GM18907 (cell line): ENCODE measurements around the gene RASSF1.

Experiments used
- ATAC-seq: cut with Tn5 transposase; IDR thresholded peaks from one replicate; pipeline ENCODE4 v1.9.1; 2021; ENCODE audit warnings: mild to moderate bottlenecking, moderate library complexity; ENCODE audit not compliant: unreplicated experiment

Gene RASSF1

GRCh38 chr3:50303013-50303815, 37.4 kb downstream of the RASSF1 start, which contains the start of gene HYAL1:
HYAL1 (minus strand) TSS chr3:50303574; CDS start chr3:50302956, 618 bp downstream.
- ATAC-seq: no peak

DNA sequence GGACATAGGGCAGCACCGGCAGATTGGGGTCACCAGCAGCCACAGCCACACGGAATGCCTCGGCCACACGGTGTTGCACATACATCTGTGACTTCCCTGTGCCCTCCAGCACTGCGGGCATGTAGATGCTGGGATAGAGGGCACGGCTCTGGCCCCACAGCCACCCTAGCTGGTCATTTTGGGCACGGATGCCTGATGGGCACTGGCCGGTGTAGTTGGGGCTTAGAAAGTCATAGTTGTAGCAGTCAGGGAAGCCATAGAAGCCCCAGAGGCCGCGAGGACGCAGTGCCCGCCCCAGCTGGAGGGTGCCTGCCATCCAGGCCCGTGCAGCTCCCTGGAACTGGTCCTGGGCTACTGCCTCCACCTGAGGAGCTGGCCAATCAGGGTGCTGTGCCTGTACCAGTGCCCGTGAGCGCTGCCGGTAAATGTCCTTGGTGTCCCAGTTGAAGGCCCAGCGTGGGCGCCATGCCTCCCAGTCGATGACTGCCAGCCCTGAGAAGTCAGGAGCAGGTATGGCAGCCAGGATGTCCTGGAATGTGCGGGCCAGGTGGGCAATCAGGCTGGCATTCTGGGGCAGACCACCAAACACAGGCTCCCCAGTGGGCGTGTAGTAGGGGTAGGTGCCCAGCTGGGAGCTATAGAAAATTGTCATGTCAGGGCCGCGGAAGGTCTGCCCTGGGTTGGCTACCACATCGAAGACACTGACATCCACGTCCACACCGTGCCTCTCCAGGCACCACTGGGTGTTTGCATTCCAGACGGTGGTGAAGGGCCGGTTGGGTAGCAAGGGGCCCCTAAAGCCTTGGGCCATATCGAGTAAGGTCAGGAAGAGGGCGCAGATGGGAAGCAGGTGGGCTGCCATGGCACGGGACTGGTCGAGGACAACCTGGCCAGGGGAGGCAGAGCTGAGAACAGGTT, 38.3 kb downstream of the RASSF1 start:
- ATAC-seq: no peak

DNA sequence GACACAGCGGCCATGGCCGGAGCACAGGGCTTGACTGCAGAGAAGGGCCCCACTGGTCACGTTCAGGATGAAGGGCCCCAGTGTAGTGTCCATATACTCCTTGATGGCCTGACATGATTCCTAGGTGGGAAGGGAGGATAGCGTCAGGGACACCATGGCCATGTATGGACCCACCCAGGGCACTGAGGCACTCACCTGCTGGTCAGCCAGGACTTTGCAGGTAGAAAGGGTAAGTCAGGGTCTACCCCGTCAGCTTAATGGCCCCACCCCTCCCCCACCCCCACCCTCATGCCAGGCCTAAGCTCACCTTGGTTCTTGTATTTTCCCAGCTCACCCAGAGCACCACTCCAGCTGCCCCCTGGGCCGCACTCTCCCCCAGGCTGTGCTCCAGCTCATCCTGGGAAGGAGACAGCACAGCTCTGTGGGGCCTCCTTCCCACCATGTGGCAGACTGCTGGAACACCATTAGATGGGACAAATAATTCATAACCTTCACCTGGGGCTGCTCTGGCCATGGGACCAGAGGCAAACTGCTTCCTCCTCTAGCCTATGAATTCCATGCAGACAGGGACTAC, 39.9 kb downstream of the RASSF1 start:
- no peak for ATAC-seq

GRCh38 chr3:50299929-50300680, 40.5 kb downstream of the RASSF1 start:
- ATAC-seq: no peak

- no peak for ATAC-seq
Measured at GRCh38 chr3:50299638-50299928, 41.1 kb downstream of the RASSF1 start.

- ATAC-seq: peak; percentile 81
Measured at GRCh38 chr3:50298836-50299637, 41.6 kb downstream of the RASSF1 start, which contains the start of the genes HYAL3 and NAA80. HYAL3 (minus strand) TSS chr3:50299405; CDS start chr3:50295602, 3,803 bp downstream. NAA80 (minus strand) TSS chr3:50299405; CDS start chr3:50297463, 1,942 bp downstream.

DNA sequence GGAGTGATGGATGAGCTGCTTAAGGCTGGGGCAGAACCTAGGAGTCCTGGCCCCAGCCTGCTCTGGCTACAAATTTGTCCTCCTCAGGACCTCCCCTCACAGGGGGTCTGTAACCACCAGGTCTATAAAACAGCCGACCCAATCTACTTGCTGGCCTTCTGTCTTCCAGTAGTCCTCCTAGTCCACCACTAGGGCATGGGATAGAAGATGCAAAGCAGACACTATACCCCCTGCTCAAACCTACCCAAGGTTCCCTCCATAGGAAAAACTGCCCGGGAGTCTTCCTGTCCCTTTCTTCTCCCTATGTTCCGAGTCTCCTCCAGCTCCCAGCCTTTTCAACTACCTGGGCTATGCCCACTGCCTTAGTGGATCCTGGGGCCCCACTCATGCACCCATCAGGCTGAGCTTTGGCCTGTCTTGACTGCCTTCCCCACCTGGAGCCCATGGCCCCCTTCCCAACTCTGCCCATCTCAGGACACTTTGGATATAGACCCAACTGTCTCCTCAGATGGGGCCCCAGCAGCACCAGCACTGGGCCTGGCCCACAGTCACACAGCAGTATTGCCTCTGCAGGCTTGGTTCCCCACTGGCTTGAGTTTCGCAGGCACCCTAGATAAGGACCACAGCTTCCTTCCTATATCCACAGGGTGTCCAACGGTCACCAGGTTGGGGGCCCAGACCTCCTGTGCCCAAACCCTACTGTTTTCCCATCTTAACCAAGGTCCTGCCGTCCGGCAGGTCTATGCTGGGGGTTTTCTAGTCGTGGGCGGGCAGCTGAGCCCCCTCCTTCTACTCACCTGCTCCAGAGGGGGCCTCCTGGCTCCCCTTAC, 42.5 kb downstream of the RASSF1 start:
- ATAC-seq: no peak

- ATAC-seq: no peak
Measured at GRCh38 chr3:50297384-50297775, 43.3 kb downstream of the RASSF1 start.

GRCh38 chr3:50296721-50297383, 43.8 kb downstream of the RASSF1 start:
- ATAC-seq: no peak

DNA sequence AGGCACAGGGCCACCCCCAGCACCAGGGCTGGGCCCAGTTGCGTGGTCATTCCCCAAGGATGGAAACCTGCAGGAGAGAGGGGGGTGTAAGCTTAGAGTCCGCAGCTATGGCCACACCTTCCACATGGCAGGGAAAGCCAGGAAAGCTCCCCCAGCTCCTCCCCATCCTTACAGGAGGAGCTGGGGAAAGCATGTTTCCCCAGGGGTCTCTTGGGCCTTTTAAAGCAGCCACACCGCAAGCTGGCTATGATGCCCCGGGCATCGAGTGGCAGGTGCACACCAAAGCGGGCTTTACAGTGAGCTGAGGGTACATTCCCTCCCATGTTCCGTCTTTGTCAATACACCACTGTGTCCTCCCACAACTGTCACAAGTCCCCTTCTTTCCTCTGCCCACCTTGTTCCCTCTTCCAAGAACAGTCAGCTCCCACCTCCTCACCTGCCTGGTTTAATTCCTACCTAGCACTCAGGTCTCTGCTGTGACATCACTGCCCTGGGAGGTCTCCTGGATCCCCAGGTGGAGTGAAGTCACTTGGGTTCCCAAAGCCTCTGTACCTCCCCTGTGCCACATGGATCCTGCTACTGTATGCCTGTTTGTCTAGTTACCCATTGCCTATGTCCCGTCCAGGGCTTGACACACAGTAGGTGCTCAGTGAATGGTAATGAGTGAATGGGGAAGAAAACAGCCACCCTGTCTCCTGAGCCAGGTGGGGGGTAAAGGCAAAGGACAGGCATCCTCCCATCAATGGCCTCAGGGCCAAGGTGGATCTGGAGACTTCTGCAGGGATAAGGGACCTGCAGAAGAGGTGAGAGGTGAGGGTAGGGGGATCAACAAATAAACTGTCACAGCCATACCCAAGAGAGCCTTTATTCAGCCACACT, 44.8 kb downstream of the RASSF1 start:
- ATAC-seq: no peak

- no peak for ATAC-seq
Measured at GRCh38 chr3:50294492-50295403, 45.9 kb downstream of the RASSF1 start.

DNA sequence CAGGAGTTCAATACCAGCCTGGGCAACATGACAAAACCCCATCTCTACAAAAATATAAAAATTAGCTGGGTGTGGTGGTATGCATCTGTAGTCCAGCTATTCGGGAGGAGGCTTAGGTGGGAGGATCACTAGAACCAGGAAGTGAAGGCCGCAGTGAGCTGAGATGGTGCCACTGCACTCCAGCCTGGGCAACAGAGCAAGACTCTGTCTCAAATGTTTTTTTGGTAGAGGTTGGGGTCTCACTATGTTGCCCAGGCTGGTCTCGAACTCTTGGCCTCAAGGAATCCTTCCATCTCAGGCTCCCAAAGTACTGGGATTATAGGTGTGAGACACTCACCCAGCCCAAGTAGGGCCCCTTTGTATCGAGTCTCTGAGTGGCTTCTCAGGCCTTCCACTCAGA, 46.5 kb downstream of the RASSF1 start:
- no peak for ATAC-seq

DNA sequence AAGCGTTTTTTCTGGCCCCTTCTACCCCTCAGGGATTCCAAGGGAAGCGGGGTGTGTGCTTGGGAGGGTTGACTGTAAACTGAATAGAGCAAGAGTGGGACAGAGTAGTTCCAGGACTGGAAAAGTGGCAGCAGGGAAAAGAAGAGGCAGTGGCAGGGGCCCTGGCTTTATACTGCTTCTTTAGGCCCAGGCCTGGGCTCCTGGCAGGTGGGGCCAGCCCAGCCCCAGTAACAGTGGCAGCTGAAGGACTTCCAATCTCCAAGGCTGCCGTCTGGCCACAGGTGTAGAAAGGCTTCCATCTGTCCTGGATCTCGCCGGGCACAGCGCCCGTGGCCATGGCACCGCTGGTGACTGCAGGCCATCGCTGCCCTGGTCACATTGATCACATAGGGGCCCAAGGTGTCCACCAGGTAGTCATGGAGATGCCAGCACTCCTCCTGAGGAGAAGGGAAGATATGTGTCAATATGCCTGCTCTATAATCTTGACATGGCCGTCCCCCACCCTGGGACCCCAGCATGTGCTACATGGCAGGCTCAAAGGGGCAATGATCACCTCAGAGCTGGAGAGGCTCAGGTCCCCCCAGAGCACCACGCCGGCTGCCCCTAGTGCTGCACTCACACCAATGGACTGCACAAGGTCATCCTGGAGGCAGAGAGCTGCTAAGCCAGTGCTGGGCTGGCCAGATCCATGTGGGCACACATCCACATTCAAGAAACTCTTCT, 47.4 kb downstream of the RASSF1 start:
- ATAC-seq: no peak

DNA sequence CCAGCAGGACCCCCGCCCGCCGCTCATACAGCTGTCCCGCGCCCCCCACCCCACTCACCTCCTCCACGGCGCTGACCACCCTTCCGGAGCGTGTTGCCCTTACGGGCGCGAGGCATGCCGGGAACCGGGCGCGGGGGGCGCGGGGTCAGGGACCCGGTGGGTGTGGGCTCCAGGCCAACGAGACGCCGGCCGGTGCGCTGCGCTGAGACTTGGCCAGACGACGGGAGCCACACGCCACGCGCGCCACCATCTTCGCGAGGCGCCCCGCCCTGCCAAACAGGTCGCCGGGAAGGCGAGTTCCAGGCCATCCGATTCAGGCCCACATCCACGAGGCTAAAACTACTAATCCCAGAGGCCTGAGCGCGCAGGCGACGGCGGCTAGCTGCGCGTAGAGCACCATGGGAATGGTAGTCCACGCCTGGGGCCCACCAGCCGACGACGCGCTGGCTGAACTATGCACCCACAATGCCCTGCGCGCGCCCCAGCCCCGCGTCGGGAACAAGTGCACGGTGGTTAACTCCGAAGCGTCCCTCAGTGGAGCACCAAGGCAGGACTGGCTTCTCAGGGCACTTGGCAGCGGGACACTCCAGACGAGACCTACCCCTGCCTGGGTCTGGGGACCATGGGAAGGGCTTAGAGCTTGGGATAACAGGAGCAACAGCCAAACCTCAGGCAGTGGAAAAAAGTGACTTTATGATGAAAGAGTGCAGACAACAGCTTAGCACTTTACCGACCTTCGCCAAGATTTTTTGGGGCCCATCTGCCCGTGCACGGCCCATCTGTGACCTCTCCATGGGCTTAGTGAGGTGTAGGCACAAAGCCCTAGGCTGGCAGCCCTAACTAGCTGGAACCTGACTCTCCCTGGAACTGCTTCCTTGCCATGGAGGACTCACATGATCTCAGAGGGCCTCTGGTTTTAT, 48.2 kb downstream of the RASSF1 start, which contains the start of gene IFRD2:
TSS of gene IFRD2 (minus strand) at position 271 of the 920 bp plus-strand sequence. CDS start at position 116, 155 bp downstream.
- peak; percentile 89 for ATAC-seq
